K562 (cell line): ENCODE data around the gene SPAM1. TPM values are rescaled to one million over a fixed set of nuclear protein-coding genes. Genes with fewer than 3 reads are reported as not detected.

Source experiments
- ATAC-seq: fragments of 200-7000 bp; cut with Tn5 transposase; 3 replicates; pipeline ENCODE4 v1.9.1; 2020; ENCODE audit warnings: moderate library complexity
- BruUV-seq: library from RNA; stranded (reverse); fragments of 400-500 nt; replicated peaks from 2 replicates; lab custom pipeline; 2021; lab: Mats Ljungman, UMichigan
- CTCF ChIA-PET: fragments of 300-600 bp; formaldehyde crosslinking; extraction: SDS; loops from one replicate; lab custom pipeline; 2021; ENCODE audit warnings: low intra/inter-chr PET ratio; lab: Yijun Ruan, JAX
- POLR2A ChIA-PET: fragments of 300-600, 350-650 bp; sonication (Branson Sonifier 250); formaldehyde crosslinking; extraction: SDS; loops from one replicate; lab custom pipeline; 2021; ENCODE audit warnings: antibody characterized with exemption, inconsistent platforms; lab: Yijun Ruan, JAX
- DNase-seq, 4 experiments: peaks; one replicate each; pipeline versions ENCODE4 v3.0.0 to v3.0.0-alpha.2; 2011 to 2018; ENCODE audit warnings: low spot score in 3 of 4, mixed read lengths in 3 of 4; ENCODE audit errors: extremely low read depth in 1 of 4
- FAIRE-seq: peaks from 2 replicates; lab custom pipeline; 2011; peaks lifted over from hg19 to GRCh38; lab: Jason Lieb, UNC
- H2AFZ ChIP-seq: 2 replicates; pipeline ENCODE4 v1.6.0; 2011; ENCODE audit warnings: low read depth, low read length, control low read depth, inconsistent platforms
- H3K27ac ChIP-seq: fragments of 200-600 bp; 3 replicates; pipeline ENCODE4 v1.8.0; 2011; ENCODE audit warnings: low read depth, mild to moderate bottlenecking, control low read depth, inconsistent platforms, low read length, moderate library complexity, mixed read lengths; ENCODE audit errors: extremely low read depth
- H3K27me3 ChIP-seq, 2 experiments: fragments of 300-600 bp in 1 of 2; 2 replicates in 1 of 2; 3 replicates in 1 of 2; pipeline versions ENCODE4 v1.6.0 to v1.8.0; 2011; ENCODE audit warnings: inconsistent platforms in 2 of 2, low read length in 2 of 2, mild to moderate bottlenecking in 1 of 2, mixed read lengths in 1 of 2, moderate library complexity in 1 of 2; ENCODE audit not compliant: control insufficient read depth in 2 of 2, insufficient read depth in 2 of 2
- H3K36me3 ChIP-seq: fragments of 300-600 bp; 3 replicates; pipeline ENCODE4 v1.8.0; 2011; ENCODE audit warnings: mild to moderate bottlenecking, low read length, inconsistent platforms; ENCODE audit not compliant: control insufficient read depth, insufficient read depth
- H3K4me1 ChIP-seq, 2 experiments: fragments of 200-600 bp in 1 of 2; replicated peaks in 1 of 2; 2 replicates in 1 of 2; 3 replicates in 1 of 2; pipeline versions ENCODE4 v1.5.1 to v1.8.0; 2011; ENCODE audit warnings: inconsistent platforms in 2 of 2, low read length in 2 of 2, mild to moderate bottlenecking in 1 of 2, mixed read lengths in 1 of 2, moderate library complexity in 1 of 2; ENCODE audit not compliant: control insufficient read depth in 2 of 2, insufficient read depth in 2 of 2
- H3K4me2 ChIP-seq: 2 replicates; pipeline ENCODE4 v1.6.1; 2011; ENCODE audit warnings: low read length, control low read depth, inconsistent platforms, mixed read lengths; ENCODE audit not compliant: insufficient read depth
- H3K4me3 ChIP-seq: fragments of 200-600 bp; sonication (generic), shearing (Covaris generic); 2 replicates; pipeline ENCODE4 v1.5.1; 2016; ENCODE audit warnings: control low read depth, inconsistent platforms
- H3K79me2 ChIP-seq: fragments of 200-600 bp; 3 replicates; pipeline ENCODE4 v1.8.0; 2011; ENCODE audit warnings: low read length, inconsistent platforms; ENCODE audit not compliant: control insufficient read depth, insufficient read depth
- H3K9ac ChIP-seq, 2 experiments: 2 replicates each; pipeline versions ENCODE4 v1.6.0 to v1.6.1; 2011; ENCODE audit warnings: low read depth in 2 of 2, low read length in 2 of 2, control low read depth in 1 of 2, inconsistent platforms in 1 of 2, mild to moderate bottlenecking in 1 of 2, mixed read lengths in 1 of 2; ENCODE audit not compliant: insufficient read depth in 1 of 2
- H3K9me1 ChIP-seq: one replicate; pipeline ENCODE4 v1.6.0; 2011; ENCODE audit warnings: inconsistent platforms, mild to moderate bottlenecking, low read length, moderate library complexity; ENCODE audit not compliant: control insufficient read depth, insufficient read depth
- H3K9me3 ChIP-seq: replicated peaks from 2 replicates; pipeline ENCODE4 v1.5.1; 2011; ENCODE audit warnings: low read depth, low read length, inconsistent platforms; ENCODE audit not compliant: control insufficient read depth, insufficient read depth
- H4K20me1 ChIP-seq: replicated peaks from 2 replicates; pipeline ENCODE4 v1.6.1; 2011; ENCODE audit warnings: low read length, inconsistent platforms, mixed read lengths; ENCODE audit not compliant: control insufficient read depth, insufficient read depth
- CCAR2 ChIP-seq: fragments of 200-400 bp; formaldehyde crosslinking; IDR thresholded peaks from 2 replicates; pipeline ENCODE4 v1.6.1; 2017; ENCODE audit warnings: mild to moderate bottlenecking, low read depth, low read length
- MIER1 ChIP-seq: fragments of 450-650 bp; IDR thresholded peaks from 2 replicates; pipeline ENCODE4 v1.6.1; 2016; ENCODE audit warnings: antibody characterized with exemption, mild to moderate bottlenecking, low read depth
- PHB2 ChIP-seq: fragments of 450-650 bp; IDR thresholded peaks from 2 replicates; pipeline ENCODE4 v1.6.1; 2017; ENCODE audit warnings: low read depth
- POLR2H ChIP-seq: IDR thresholded peaks from 2 replicates; pipeline ENCODE4 v1.6.1; 2016; ENCODE audit warnings: missing genetic modification characterization, low read depth, mild to moderate bottlenecking, control low read depth, missing compliant biosample characterization, moderate library complexity
- ZNF57 ChIP-seq: fragments of 450-650 bp; formaldehyde crosslinking; IDR thresholded peaks from 2 replicates; pipeline ENCODE4 v1.4.0; 2020; ENCODE audit warnings: mild to moderate bottlenecking, moderate library complexity
- ZNF79 ChIP-seq: fragments of 250-450 bp; sonication (Bioruptor Pico); IDR thresholded peaks from 2 replicates; pipeline ENCODE4 v1.4.0; 2020; ENCODE audit warnings: low read depth, mild to moderate bottlenecking, moderate library complexity
- WGBS: fragments of 100-300 bp; shearing (Covaris generic); methylation state at CpG from one replicate; pipeline ENCODE4 v1.1.6; 2016; ENCODE audit warnings: low coverage, mixed read lengths; ENCODE audit not compliant: insufficient coverage; ENCODE audit errors: missing lambda C conversion rate; 5-methylcytosine and 5-hydroxymethylcytosine counted together
- in situ Hi-C: fragments of 300-500 bp; cut with MboI; formaldehyde crosslinking; loops from 4 replicates; pipeline ENCODE4 v1.15.0; 2018; ENCODE audit warnings: inconsistent platforms, mixed read lengths
- intact Hi-C: fragments of 100-400 bp; cut with micrococcal nuclease; formaldehyde crosslinking; loops from 2 replicates; pipeline ENCODE4 v1.14.2; 2022
- polyA plus RNA-seq, 8 experiments: library from polyadenylated mRNA; depleted of rRNA in 4 of 8; stranded (reverse) in 5 of 8; unstranded in 3 of 8; fragments of >200 nt; fragmentation: Nextera tagmentation in 2 of 8; fragmentation: Illumina TruSeq in 1 of 8; extraction: Ambion mirVana in 2 of 8; extraction: Trizol in 1 of 8; gene quantifications; 2 replicates each; pipeline versions ENCODE4 v1.2.1 to v1.2.3, GENCODE V29; 2011 to 2014; ENCODE audit warnings: inconsistent platforms in 1 of 8, missing spikeins in 1 of 8
- total RNA-seq, 7 experiments: library from RNA; depleted of rRNA in 6 of 7; stranded (reverse); fragments of >200 nt in 6 of 7; fragmentation: Illumina TruSeq in 2 of 7; extraction: Trizol in 2 of 7; gene quantifications; 2 replicates each; pipeline versions ENCODE4 v1.2.1 to v1.2.3, GENCODE V29; 2011 to 2021; ENCODE audit warnings: low replicate concordance in 1 of 7
- TF ChIP-seq, protein P1 (sequence below), 2 experiments: IDR thresholded peaks in 1 of 2; conservative IDR thresholded peaks in 1 of 2; 2 replicates each; pipeline ENCODE4 v1.6.1; 2016; ENCODE audit warnings: low read depth in 2 of 2, mild to moderate bottlenecking in 1 of 2, missing compliant biosample characterization in 1 of 2, missing genetic modification characterization in 1 of 2, moderate library complexity in 1 of 2

The SPAM1 gene
- total and polyA plus RNA-seq, 9 of the 15 experiments (the other 6 are each of a cell fraction or from before 2014, with no cell fraction given), result not detected

DNA sequence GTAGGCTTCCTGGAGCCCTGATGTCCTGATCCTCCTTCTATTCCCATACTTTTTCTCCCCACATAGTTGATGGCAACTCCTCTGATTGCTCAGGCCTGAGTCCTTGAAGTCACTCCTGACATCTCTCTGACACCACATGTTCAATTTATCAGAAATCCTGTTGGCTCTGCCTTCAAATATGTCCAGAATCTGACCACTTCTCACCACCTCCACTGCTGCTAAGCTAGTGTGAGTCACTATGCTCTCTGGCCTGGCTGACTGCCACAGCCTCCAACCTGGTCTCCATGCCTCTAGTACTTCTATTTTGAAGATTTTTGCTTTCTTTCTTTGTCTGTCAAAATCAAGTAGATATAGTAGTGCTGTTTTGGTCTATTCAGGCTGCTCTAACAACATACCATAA is 54.8 kb downstream of the SPAM1 start (continued):
- TF ChIP-seq CCAR2 (no peak), ZNF79 (CRISPR knock-in tag) (no peak), ZNF57 (CRISPR knock-in tag) (no peak), MIER1 (no peak)
- TF ChIP-seq, protein P1, sequence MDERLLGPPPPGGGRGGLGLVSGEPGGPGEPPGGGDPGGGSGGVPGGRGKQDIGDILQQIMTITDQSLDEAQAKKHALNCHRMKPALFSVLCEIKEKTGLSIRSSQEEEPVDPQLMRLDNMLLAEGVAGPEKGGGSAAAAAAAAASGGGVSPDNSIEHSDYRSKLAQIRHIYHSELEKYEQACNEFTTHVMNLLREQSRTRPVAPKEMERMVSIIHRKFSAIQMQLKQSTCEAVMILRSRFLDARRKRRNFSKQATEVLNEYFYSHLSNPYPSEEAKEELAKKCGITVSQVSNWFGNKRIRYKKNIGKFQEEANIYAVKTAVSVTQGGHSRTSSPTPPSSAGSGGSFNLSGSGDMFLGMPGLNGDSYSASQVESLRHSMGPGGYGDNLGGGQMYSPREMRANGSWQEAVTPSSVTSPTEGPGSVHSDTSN (CRISPR knock-in tag; IDR thresholded peaks at IDR 0.05; ENCODE audit: low read depth), result no peak
- TF ChIP-seq, protein P1 (tag; conservative IDR thresholded peaks at IDR 0.05; ENCODE audit: low read depth), result no peak

DNA sequence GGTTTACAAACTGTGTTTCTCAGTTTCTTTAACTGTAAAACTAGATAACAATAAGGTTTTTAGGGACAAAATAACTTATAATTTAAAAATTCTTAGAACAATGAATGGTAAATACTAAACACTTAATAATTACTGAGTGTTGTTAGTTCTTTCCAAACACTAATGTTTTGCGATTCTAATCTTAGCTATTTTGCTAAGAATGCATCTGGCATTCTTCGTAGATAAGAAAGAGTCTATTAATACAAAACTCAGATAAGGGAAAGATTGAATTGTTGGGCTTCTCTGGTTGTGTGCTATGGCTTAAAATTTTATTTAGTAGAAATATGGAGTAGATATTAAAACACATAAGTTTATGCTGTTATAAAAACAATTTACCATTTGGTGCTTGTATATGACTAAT is 62.4 kb downstream of the SPAM1 start:
- H3K79me2 ChIP-seq, result no peaks in the 10 kb centered on the region
- ChIA-PET POLR2A (no interaction called here), CTCF (no interaction called here)
- 0% methylated on average over 2 of the region's 2 CpGs for WGBS
- no peaks in the 10 kb centered on the region for H3K36me3 ChIP-seq
- H3K4me2 ChIP-seq, result no peak overlapping the region
- no peak overlapping the region for H2AFZ ChIP-seq
- BruUV-seq, result no TSS peak
- ATAC-seq (no peak), DNase-seq (no peak), FAIRE-seq (no peak)
- in situ Hi-C loops, result no loop called here
- H3K4me3 ChIP-seq, result no peak overlapping the region
- H3K27me3 ChIP-seq, result no peaks in the 10 kb centered on the region
- intact Hi-C loops, result no loop called here
- peak; percentile 22; the same call in 1 of the 2 replicates for TF ChIP-seq POLR2H
- no peak for TF ChIP-seq PHB2
- H3K9ac ChIP-seq, result no peak overlapping the region
- no peaks in the 10 kb centered on the region for H3K9me1 ChIP-seq
- no peaks in the 10 kb centered on the region for H4K20me1 ChIP-seq
- H3K27ac ChIP-seq, result no peak overlapping the region
- no peaks in the 10 kb centered on the region for H3K9me3 ChIP-seq
- no peaks in the 10 kb centered on the region for H3K4me1 ChIP-seq
